HG03439 (cell line): ENCODE data around the gene TNFSF12.

Experiments
- ATAC-seq: cut with Tn5 transposase; IDR thresholded peaks from one replicate; pipeline ENCODE4 v1.9.1; 2021; ENCODE audit warnings: mild to moderate bottlenecking, moderate library complexity; ENCODE audit not compliant: unreplicated experiment

Gene TNFSF12

GRCh38 chr17:7548585-7549400, at the start of gene TNFSF12:
TSS of gene TNFSF12 (plus strand) at chr17:7549058. CDS start at chr17:7549154, 96 bp downstream.
- no peak for ATAC-seq

GRCh38 chr17:7499161-7499560, 49.7 kb upstream of the TNFSF12 start:
- ATAC-seq = no peak

GRCh38 chr17:7501729-7502128, 47.1 kb upstream of the TNFSF12 start:
- ATAC-seq = no peak

- ATAC-seq = no peak
Measured at GRCh38 chr17:7502171-7502847, 46.5 kb upstream of the TNFSF12 start.

- no peak for ATAC-seq
Measured at GRCh38 chr17:7502987-7503386, 45.9 kb upstream of the TNFSF12 start.

GRCh38 chr17:7503521-7503920, 45.3 kb upstream of the TNFSF12 start:
- ATAC-seq = no peak

GRCh38 chr17:7508145-7508544, 40.7 kb upstream of the TNFSF12 start:
- ATAC-seq = no peak

GRCh38 chr17:7508846-7509245, 40.0 kb upstream of the TNFSF12 start:
- no peak for ATAC-seq

- no peak for ATAC-seq
Measured at GRCh38 chr17:7509937-7510336, 38.9 kb upstream of the TNFSF12 start.

GRCh38 chr17:7511108-7511507, 37.8 kb upstream of the TNFSF12 start:
- ATAC-seq = no peak

- no peak for ATAC-seq
Measured at GRCh38 chr17:7512105-7512504, 36.8 kb upstream of the TNFSF12 start.

- ATAC-seq = no peak
Measured at GRCh38 chr17:7512824-7513540, 35.9 kb upstream of the TNFSF12 start.

- ATAC-seq = no peak
Measured at GRCh38 chr17:7513850-7514419, 34.9 kb upstream of the TNFSF12 start.

- ATAC-seq = no peak
Measured at GRCh38 chr17:7515911-7516610, 32.8 kb upstream of the TNFSF12 start.

GRCh38 chr17:7523033-7523432, 25.8 kb upstream of the TNFSF12 start:
- no peak for ATAC-seq

- no peak for ATAC-seq
Measured at GRCh38 chr17:7528842-7529241, 20.0 kb upstream of the TNFSF12 start.

- ATAC-seq = no peak
Measured at GRCh38 chr17:7530023-7530900, 18.6 kb upstream of the TNFSF12 start.

- no peak for ATAC-seq
Measured at GRCh38 chr17:7538050-7538449, 10.8 kb upstream of the TNFSF12 start.

GRCh38 chr17:7538891-7539545, 9.8 kb upstream of the TNFSF12 start:
- no peak for ATAC-seq
